Inferior parietal cortex (tissue), 1 donor: Measurements from ENCODE around the gene C19orf47.
"Not testable (repeated sequence)": the region's sequence is repeated elsewhere in the genome, so short reads cannot be mapped to it uniquely, and the experiment has no call there.

Experiments used
- DNase-seq: peaks from one replicate; pipeline ENCODE4 v3.0.0-alpha.2; 2016; ENCODE audit errors: extremely low spot score

C19orf47 gene

DNA sequence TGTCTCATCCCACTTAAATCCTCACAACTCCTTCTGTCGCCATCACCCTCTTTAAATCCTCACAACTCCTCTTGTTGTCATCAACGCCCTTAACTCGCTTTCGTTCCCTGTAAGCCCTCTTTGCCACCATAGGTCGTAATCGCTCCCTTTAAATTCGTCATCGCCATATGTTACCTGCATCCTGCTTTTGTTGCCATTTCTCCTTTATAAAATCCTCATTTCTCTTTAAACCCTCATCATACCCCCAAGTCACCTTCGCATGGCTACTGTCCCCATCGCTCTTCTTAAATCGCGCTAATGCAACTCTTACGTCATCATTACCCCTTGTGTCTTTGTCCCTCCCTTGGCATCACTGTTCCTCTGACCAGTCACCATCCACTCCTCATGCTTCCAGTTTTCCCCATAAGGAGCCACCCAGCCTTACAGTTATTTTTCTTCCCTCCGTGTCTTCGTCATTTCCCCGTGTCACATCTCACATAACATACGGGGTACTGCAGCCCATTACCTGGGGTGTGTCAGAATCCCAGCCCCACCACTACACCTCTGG lies 837 bp upstream of the C19orf47 start:
- peak; percentile 42 for DNase-seq

DNA sequence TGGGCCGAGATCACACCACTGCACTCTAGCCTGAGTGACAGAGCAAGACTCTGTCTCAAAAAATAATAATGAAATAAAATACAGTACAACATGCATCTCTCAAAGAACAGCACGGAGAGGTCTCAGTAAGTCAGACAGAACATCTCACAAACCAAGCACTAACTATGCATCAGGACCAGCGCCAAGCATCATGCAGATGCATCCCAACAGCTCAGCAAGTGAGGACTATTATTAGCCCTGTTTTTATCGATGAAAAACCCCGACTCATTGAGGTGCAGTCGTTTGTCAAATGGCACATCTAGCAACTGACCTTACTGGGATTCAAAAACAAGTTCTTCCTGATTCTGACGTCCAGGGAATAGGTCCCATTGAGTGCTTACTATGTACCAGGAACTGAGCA lies 3.8 kb downstream of the C19orf47 start:
- no peak for DNase-seq

DNA sequence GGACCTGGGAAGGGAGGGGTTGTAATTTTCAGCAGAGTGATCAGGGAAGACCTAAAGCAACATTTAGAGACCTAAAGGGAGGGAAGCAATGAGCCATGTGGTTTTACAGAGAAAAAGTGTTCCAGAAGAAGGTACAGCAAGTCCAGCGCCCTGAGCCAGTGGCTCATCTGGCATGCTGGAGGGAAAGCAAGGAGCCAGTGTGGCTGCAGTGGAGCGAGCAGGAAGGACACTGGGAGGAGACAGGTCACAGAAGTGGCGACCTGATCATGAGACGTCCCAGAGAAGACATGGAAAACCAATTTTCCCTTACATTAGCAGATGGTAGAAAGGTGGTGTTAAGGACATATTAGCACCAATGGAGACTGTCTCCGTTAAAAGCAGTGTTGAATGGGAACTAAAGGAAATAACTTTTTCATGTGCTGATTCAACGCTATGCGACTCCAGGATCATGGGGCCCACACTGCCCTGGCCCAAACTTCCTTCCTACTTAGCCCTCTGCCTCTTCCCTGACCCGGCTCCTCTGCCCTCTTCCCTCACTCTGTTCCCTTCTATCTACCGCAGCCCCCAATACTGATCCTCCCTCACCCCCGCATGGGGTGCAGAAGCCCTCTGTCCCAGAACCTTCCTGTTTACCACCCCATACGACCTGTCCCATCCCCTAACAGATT lies 5.4 kb downstream of the C19orf47 start:
- no peak for DNase-seq

- no peak for DNase-seq
Observed at GRCh38 chr19:40341601-40342482, 6.4 kb downstream of the C19orf47 start.

- DNase-seq: no peak
Observed at GRCh38 chr19:40339018-40339728, 9.0 kb downstream of the C19orf47 start.

DNA sequence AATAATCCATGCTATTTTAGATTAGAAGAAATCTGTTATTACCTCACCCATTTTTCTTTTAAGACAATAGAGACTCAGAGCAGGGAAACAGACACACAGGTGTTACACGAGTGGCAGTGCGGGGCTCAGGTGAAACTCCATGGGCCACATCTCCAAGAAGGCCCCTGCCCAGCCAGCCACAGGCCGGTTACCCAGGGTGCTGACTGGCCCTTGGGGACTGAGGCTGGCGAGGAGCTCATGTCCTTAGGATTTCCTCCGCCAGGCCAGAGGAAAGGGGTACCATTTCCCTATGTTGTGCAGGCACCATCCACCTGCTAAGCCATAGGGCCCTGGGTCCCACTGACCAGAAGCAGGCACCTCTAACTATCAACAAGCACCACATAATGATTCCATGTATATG lies 10.6 kb downstream of the C19orf47 start:
- no peak for DNase-seq

DNA sequence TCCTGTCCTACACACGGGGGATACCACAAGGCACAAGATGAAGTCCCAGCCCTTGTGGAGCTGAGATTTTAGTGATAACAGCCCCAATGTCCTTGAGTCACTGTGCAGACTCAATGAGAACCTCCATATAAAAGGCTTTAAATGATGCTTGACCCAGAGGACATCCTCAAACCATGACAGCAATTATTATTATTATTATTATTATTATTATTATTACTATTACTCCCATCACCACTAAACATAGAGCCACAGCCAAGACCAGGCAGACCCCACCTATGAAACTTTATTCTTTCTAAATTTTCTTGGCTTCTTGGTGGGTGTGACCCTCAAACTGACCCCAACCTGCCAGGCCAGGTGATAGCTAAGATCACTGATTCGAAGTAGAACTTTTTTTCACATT lies 11.1 kb downstream of the C19orf47 start:
- DNase-seq: no peak

- no peak for DNase-seq
Observed at GRCh38 chr19:40336601-40336900, 11.6 kb downstream of the C19orf47 start.

- no peak for DNase-seq
Observed at GRCh38 chr19:40335855-40336600, 12.2 kb downstream of the C19orf47 start.

GRCh38 chr19:40335101-40335500 lies 13.1 kb downstream of the C19orf47 start:
- no peak for DNase-seq

DNA sequence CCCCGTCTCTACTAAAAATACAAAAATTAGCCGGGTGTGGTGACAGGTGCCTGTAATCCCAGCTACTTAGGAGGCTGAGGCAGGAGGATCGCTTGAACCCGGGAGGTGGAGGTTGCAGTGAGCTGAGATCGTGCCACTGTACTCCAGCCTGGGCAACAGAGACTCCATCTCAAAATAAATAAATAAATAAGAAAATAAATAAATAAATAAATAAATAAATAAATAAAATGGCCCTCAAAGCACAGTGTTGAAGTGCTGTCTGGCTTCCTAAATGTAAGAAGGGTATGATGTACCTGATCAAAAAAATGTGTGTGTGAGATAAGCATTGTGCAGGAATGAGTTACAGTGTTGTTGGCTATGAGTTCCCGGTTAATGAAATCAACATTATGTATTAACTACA lies 15.1 kb downstream of the C19orf47 start:
- DNase-seq: not testable (repeated sequence)

GRCh38 chr19:40332669-40333068 lies 15.5 kb downstream of the C19orf47 start:
- DNase-seq: peak; percentile 65

- no peak for DNase-seq
Observed at GRCh38 chr19:40331052-40331451, 17.1 kb downstream of the C19orf47 start.

DNA sequence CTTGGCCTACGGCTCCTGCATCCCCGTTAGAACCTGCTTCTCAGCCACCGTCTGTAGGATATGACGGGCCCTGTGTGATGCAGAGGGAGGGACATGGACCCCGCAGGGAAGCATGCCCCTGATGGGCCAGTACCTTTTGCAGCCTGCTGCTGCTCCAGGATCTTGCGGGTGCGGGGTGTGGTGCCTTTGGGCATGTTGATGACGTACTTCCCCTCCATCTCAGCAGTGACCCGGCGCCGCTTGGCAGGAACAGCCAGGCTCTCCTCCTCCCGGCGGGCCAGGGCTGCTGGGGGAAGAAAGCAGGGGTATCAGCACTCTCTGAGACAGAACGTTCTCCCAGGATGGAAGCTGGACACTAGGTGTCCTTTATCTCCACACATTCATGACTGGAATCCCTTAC lies 22.0 kb downstream of the C19orf47 start:
- DNase-seq: no peak

- DNase-seq: no peak
Observed at GRCh38 chr19:40323705-40324104, 24.5 kb downstream of the C19orf47 start.

DNA sequence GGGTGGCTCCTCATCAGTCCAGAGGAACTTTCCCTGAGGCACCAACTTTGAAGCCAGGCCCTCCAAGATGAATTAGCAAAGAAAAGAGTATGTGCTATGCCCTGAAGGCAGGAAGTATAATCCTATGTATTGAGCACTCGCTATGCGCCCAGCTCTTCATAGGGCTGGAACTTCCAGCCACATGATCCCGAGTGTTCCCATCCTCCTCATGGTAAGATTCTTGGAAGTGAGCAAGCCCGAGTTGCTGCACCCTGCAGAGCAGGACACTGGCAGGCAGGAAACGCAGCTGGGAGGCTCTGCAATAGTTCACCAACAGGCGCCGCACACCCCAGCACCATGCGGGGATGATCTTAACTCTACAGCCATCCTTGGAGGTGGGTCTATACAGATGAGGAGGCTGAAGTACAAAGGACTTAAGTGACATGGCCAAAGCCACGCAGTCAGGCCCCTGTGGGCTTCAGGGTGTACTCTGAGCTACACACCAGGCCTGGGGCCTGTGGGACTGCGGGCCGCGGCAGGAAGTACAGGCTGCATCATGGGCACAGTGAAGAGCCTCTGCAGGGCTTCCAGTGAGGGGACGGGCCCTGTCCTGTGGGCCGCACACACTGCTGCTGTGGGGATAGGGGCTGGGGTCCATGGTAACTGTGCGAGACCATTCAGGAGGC lies 25.1 kb downstream of the C19orf47 start:
- no peak for DNase-seq

DNA sequence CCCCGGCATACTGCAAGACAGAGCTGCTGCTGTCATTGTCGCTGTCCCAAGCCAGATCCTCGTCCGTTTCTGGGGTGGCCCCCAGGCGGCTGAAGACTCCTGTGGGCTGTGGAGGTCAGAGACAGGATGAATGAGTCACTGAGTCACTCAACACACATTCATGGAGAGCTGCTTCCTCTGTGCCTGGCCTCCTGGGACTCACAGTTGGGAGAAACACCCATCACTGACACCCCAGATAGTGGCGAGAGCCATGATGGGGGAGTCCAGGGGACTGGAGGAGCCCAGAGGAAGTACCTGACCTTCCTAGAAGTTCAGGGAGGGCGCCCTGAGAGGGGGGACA lies 26.0 kb downstream of the C19orf47 start:
- no peak for DNase-seq

DNA sequence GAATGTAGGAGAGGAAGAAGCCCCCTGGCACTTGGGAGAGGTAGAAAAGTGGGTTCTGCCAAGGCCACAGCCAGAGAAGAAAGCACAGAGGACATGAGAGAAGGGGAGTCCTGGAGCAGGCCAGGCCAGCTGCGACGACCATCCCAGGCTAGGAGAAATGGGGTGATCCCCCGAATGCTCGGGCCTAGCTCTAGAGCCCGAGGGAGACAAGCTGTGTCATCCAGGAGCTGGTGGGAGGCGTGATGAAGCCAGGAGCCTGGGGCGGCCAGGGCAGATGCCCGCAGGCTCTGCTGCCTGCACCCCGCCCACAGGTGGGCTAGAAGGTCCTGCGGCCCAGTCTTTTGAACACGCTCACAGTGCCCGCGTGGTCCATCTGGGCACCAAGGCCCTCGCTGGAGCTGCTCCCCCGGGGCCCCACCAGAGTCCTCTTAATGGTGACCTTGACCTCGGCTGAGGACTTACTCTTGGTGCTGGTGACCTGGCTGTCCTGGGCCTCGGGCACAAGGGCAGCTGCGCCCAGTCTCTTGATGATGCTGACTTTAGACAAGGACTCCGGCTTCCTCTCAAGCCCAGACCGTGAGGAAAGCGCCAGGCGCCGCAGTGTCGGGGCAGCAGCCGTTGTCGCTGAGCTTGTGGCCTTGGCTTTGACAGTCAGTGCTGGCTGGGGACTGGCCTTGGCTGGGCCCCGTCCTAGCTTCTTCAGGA lies 26.5 kb downstream of the C19orf47 start:
- DNase-seq: no peak

DNA sequence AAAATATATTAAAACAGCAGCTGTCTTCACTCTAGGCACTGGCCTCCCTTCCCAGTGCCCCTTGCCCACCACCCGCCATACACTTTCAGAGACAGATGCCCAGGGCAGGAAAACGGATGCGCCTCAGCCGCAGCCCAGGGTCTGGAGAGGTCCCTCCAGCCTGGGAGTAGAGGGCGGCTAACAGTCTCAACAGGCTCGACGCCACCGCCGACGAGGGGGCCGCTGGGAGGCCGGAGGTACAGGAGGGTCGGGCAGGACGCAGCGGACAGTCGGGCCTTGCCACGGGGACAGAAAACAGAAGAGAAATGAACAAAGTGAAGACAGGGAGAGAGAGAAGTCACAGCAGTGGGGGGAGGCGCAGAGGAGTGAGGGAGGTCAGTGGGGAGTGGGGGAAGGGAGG lies 27.1 kb downstream of the C19orf47 start:
- no peak for DNase-seq

DNA sequence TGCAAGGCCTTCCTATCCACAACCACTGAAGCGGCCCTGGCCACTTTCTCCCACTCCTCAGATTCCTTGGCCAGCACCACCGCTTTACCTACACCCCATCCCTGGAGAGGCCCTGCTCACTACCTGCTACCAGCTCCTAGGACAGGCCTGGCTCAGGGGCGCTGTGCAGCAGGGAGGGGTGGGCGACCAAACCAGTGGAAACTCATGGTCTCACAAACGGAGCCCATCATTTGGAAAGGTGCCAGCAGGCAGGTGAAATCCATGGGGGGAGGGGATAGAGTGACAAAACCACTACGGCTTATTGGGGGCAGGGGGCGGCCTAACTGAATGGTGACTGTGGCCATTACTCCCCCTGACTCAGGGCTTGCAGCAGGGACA lies 27.6 kb downstream of the C19orf47 start:
- DNase-seq: no peak

DNA sequence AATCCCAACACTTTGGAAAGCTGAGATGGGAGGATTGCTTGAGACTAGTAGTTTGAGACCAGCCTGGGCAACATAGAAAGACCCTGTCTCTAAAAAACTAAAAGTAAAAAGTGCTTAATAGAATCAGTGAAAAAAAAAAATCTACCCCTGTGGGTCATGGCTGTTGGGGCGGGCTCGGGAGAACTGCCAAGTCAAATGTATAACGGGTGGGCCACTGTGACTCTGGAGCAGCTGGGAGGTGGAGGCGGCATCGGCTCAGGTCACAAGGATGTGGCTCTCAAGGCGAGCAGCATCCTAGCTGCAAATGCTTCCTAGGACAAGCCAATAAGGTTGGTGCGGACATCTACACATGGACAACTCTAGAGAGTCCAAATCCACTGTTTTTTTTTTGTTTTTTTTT lies 30.9 kb downstream of the C19orf47 start:
- DNase-seq: no peak
